Fibroblast of villous mesenchyme (primary cell): ENCODE measurements around the gene RPS6KA1. TPM values are rescaled to one million over a fixed set of nuclear protein-coding genes. Genes with fewer than 3 reads are reported as not detected.

Source experiments
- DNase-seq: peaks from one replicate; pipeline ENCODE4 v3.0.0-alpha.2; 2010; ENCODE audit warnings: low read depth
- H3K4me3 ChIP-seq: 2 replicates; pipeline ENCODE4 v1.5.1; 2011; ENCODE audit warnings: low read depth, mild to moderate bottlenecking, low read length
- total RNA-seq: library from RNA; depleted of rRNA; stranded (reverse); fragments of >200 nt; gene quantifications from 2 replicates; pipeline ENCODE4 v1.2.3, GENCODE V29; 2012
- TF ChIP-seq, protein P1 (sequence below): IDR thresholded peaks from 2 replicates; pipeline ENCODE4 v1.5.1; 2012; ENCODE audit warnings: low read depth, mild to moderate bottlenecking, low read length; ENCODE audit not compliant: insufficient read depth

RPS6KA1 gene
- total RNA-seq, 1 donor = 6.9 TPM

GRCh38 chr1:26531651-26532131, 2.1 kb downstream of the RPS6KA1 start:
- TF ChIP-seq, protein P1, sequence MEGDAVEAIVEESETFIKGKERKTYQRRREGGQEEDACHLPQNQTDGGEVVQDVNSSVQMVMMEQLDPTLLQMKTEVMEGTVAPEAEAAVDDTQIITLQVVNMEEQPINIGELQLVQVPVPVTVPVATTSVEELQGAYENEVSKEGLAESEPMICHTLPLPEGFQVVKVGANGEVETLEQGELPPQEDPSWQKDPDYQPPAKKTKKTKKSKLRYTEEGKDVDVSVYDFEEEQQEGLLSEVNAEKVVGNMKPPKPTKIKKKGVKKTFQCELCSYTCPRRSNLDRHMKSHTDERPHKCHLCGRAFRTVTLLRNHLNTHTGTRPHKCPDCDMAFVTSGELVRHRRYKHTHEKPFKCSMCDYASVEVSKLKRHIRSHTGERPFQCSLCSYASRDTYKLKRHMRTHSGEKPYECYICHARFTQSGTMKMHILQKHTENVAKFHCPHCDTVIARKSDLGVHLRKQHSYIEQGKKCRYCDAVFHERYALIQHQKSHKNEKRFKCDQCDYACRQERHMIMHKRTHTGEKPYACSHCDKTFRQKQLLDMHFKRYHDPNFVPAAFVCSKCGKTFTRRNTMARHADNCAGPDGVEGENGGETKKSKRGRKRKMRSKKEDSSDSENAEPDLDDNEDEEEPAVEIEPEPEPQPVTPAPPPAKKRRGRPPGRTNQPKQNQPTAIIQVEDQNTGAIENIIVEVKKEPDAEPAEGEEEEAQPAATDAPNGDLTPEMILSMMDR = no peak
- H3K4me3 ChIP-seq = no peak overlapping the region
- no peak for DNase-seq

- no peak for DNase-seq
- TF ChIP-seq, protein P1 = no peak
- no peak overlapping the region for H3K4me3 ChIP-seq
Measured at GRCh38 chr1:26533951-26534509, 4.5 kb downstream of the RPS6KA1 start.

DNA sequence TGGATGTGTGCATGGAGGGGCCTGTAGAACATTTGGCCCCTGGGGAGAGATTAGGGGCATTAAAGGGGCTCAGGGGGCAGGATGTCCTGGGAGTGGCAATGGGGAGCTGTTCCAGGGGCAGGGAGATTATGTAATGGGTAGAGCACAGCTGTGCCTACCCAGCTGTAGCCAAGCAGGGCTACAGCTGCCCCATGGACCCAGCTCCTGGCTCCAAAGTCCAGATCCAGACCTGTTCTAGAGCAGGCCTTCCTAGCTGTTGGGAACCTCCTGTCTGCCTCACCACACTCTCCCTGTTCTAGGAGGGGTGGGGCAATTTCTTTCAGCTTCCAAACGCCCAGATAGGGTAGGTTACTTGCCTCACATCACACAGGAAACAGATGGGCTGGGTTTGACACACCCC, 5.6 kb downstream of the RPS6KA1 start:
- H3K4me3 ChIP-seq = no peak overlapping the region
- DNase-seq = no peak
- TF ChIP-seq, protein P1 = no peak

- no peak overlapping the region for H3K4me3 ChIP-seq
- no peak for DNase-seq
- TF ChIP-seq, protein P1 = no peak
Measured at GRCh38 chr1:26536081-26536480, 6.5 kb downstream of the RPS6KA1 start.

DNA sequence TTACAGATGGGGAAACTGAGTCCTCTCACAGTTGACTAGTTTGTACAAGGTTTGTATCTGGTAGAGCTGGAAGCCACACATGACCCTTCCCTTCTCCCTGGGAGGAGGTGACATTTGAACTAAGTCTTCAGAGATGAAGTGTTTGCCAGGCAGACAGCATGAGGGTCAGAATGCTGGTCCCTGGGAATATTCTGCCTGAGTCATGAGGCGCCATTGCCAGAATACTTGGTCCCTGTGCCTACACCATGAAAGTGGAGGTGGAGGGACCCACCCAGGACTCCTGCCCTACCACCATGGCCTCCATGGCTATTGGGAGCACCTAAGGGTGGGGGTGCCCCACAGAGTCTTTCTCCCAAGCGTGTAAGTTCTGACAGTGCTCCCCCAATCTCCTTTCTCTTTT, 7.0 kb downstream of the RPS6KA1 start:
- no peak for DNase-seq
- TF ChIP-seq, protein P1 = no peak
- H3K4me3 ChIP-seq = no peak overlapping the region

DNA sequence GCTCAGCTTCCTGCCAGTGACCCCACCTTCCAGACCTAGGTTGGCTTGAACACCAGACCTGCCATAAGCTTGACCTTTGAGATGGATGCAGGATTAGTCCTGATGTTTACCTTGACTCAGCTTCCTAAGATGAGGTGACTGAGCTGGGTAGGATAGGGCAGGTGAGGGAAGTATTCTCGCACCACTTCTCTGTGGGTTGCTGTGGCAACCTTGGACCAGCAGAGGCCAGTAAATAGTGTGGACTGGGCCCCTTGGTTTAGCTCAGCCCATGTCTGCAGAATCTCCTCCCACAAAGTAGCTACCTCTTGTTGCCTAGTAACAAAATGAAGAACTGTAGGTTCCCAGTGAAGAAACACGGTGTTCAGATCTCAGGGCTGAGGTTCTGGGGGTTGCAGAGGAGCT, 8.4 kb downstream of the RPS6KA1 start:
- TF ChIP-seq, protein P1 = peak; percentile 30
- DNase-seq = peak; percentile 21
- no peak overlapping the region for H3K4me3 ChIP-seq
